NCI-H2196 treated with DMSO at 0.1 percent for 48 hours (cell line): Measurements from ENCODE around the gene ZNF821.
"Not testable (repeated sequence)": the region's sequence is repeated elsewhere in the genome, so short reads cannot be mapped to it uniquely, and the experiment has no call there.

ENCODE experiments used
- DNase-seq: peaks from one replicate; lab custom pipeline; 2025; ENCODE audit not compliant: unreplicated experiment; lab: John Stamatoyannopoulos, UW

The ZNF821 gene

GRCh38 chr16:71902656-71903365, 18.8 kb upstream of the ZNF821 start:
- DNase-seq, result no peak

GRCh38 chr16:71899171-71899570, 15.2 kb upstream of the ZNF821 start:
- DNase-seq, result no peak

GRCh38 chr16:71896764-71897368, 12.9 kb upstream of the ZNF821 start:
- DNase-seq, result no peak

- DNase-seq, result no peak
These were observed 11.8 kb upstream of the ZNF821 start for GRCh38 chr16:71895679-71896365.

GRCh38 chr16:71894921-71895678, 11.1 kb upstream of the ZNF821 start, which contains the start of gene IST1:
IST1 (plus strand) TSS chr16:71895531; CDS start chr16:71915641, 20,110 bp downstream.
- peak; percentile 71 for DNase-seq

- no peak for DNase-seq
These were observed 10.4 kb upstream of the ZNF821 start for GRCh38 chr16:71894229-71894920.

GRCh38 chr16:71893888-71894228, 9.9 kb upstream of the ZNF821 start:
- DNase-seq, result no peak

- no peak for DNase-seq
These were observed 5.2 kb upstream of the ZNF821 start for GRCh38 chr16:71889147-71889546.

GRCh38 chr16:71885261-71885650, 1.3 kb upstream of the ZNF821 start:
- no peak for DNase-seq

GRCh38 chr16:71883168-71883848, 674 bp downstream of the ZNF821 start:
- DNase-seq, result no peak

- DNase-seq, result peak; percentile 14
These were observed 1.3 kb downstream of the ZNF821 start for GRCh38 chr16:71882505-71883167.

GRCh38 chr16:71880176-71880575, 3.8 kb downstream of the ZNF821 start:
- no peak for DNase-seq

GRCh38 chr16:71878911-71879310, 5.1 kb downstream of the ZNF821 start:
- DNase-seq, result no peak

- no peak for DNase-seq
These were observed 10.8 kb downstream of the ZNF821 start for GRCh38 chr16:71873199-71873598.

- DNase-seq, result no peak
These were observed 13.2 kb downstream of the ZNF821 start for GRCh38 chr16:71870818-71871217.

GRCh38 chr16:71869089-71869488, 14.9 kb downstream of the ZNF821 start:
- DNase-seq, result no peak

GRCh38 chr16:71867939-71868338, 16.0 kb downstream of the ZNF821 start:
- peak; percentile 48 for DNase-seq

- DNase-seq, result not testable (repeated sequence)
These were observed 16.8 kb downstream of the ZNF821 start for GRCh38 chr16:71867175-71867574.

GRCh38 chr16:71865173-71865863, 18.7 kb downstream of the ZNF821 start:
- DNase-seq, result no peak
